SK-N-SH (cell line): ENCODE measurements around the gene SEH1L. TPM values are rescaled to one million over a fixed set of nuclear protein-coding genes. Genes with fewer than 3 reads are reported as not detected.

Source experiments
- CTCF ChIA-PET: fragments of 300-600, 350-600 bp; formaldehyde crosslinking; extraction: SDS; loops from one replicate; lab custom pipeline; 2021; lab: Yijun Ruan, JAX
- POLR2A ChIA-PET: fragments of 350-600 bp; sonication (Branson Sonifier 250); formaldehyde crosslinking; extraction: SDS; loops from one replicate; lab custom pipeline; 2020; ENCODE audit warnings: antibody characterized with exemption, inconsistent platforms; lab: Yijun Ruan, JAX
- DNase-seq: peaks from one replicate; pipeline ENCODE4 v3.0.0; 2012
- H2AFZ ChIP-seq: fragments of 200-600 bp; sonication (generic); 2 replicates; pipeline ENCODE4 v1.8.1; 2016; ENCODE audit warnings: antibody characterized with exemption, mild to moderate bottlenecking, low read depth
- H3F3A ChIP-seq: fragments of 200-600 bp; sonication (generic); replicated peaks from 2 replicates; pipeline ENCODE3; 2016; ENCODE audit warnings: antibody characterized with exemption, mild to moderate bottlenecking; ENCODE audit not compliant: insufficient read depth
- H3K27ac ChIP-seq, 2 experiments: fragments of 200-500 bp in 1 of 2; fragments of 200-600 bp in 1 of 2; sonication (Bioruptor generic) in 1 of 2; sonication (generic), shearing (Covaris generic) in 1 of 2; 2 replicates each; pipeline versions ENCODE4 v1.5.1 to v1.6.1; 2014 to 2016; ENCODE audit warnings: low read depth in 2 of 2, inconsistent platforms in 1 of 2, low read length in 1 of 2, mild to moderate bottlenecking in 1 of 2, mixed read lengths in 1 of 2
- H3K27me3 ChIP-seq: fragments of 200-600 bp; sonication (generic), shearing (Covaris generic); 2 replicates; pipeline ENCODE4 v1.6.1; 2016; ENCODE audit warnings: mixed run types; ENCODE audit not compliant: insufficient read depth
- H3K36me3 ChIP-seq, 2 experiments: fragments of 200-500 bp in 1 of 2; fragments of 200-600 bp in 1 of 2; sonication (Bioruptor generic) in 1 of 2; sonication (generic) in 1 of 2; replicated peaks in 1 of 2; 2 replicates each; pipeline versions ENCODE3 to v1.5.1; 2014 to 2016; ENCODE audit warnings: low read length in 1 of 2, mild to moderate bottlenecking in 1 of 2; ENCODE audit not compliant: insufficient read depth in 2 of 2, control insufficient read depth in 1 of 2
- H3K4me1 ChIP-seq, 2 experiments: fragments of 200-500 bp in 1 of 2; fragments of 200-600 bp in 1 of 2; sonication (Bioruptor generic) in 1 of 2; sonication (generic), shearing (Covaris generic) in 1 of 2; 2 replicates each; pipeline versions ENCODE4 v1.5.1 to v1.6.1; 2014 to 2016; ENCODE audit warnings: low read depth in 1 of 2, low read length in 1 of 2, mixed run types in 1 of 2; ENCODE audit not compliant: insufficient read depth in 2 of 2, control insufficient read depth in 1 of 2
- H3K4me2 ChIP-seq: fragments of 200-600 bp; sonication (generic), shearing (Covaris generic); 2 replicates; pipeline ENCODE4 v1.6.1; 2017; ENCODE audit warnings: mixed run types
- H3K4me3 ChIP-seq, 2 experiments: fragments of 200-500 bp in 1 of 2; fragments of 200-600 bp in 1 of 2; sonication (Bioruptor generic) in 1 of 2; sonication (generic), shearing (Covaris generic) in 1 of 2; 2 replicates each; pipeline versions ENCODE4 v1.5.1 to v1.8.1; 2014 to 2016; ENCODE audit warnings: low read depth in 2 of 2, inconsistent platforms in 1 of 2, low read length in 1 of 2, mild to moderate bottlenecking in 1 of 2, mixed read lengths in 1 of 2, moderate library complexity in 1 of 2
- H3K79me2 ChIP-seq: fragments of 200-600 bp; sonication (generic); 2 replicates; pipeline ENCODE4 v1.8.1; 2017; ENCODE audit warnings: mild to moderate bottlenecking; ENCODE audit not compliant: insufficient read depth
- H3K9ac ChIP-seq: fragments of 200-600 bp; sonication (generic); 2 replicates; pipeline ENCODE4 v1.6.1; 2017; ENCODE audit warnings: mixed run types
- H3K9me2 ChIP-seq: fragments of 200-600 bp; sonication (generic); 2 replicates; pipeline ENCODE4 v1.6.1; 2017; ENCODE audit warnings: mixed run types
- H3K9me3 ChIP-seq: fragments of 200-600 bp; sonication (generic); 2 replicates; pipeline ENCODE4 v1.6.1; 2017; ENCODE audit warnings: mixed run types, mild to moderate bottlenecking, moderate library complexity
- H4K20me1 ChIP-seq: fragments of 200-600 bp; sonication (generic); 2 replicates; pipeline ENCODE4 v1.6.1; 2017; ENCODE audit warnings: mild to moderate bottlenecking, mixed run types; ENCODE audit not compliant: insufficient read depth
- CHD2 ChIP-seq: fragments of 150-350 bp; IDR thresholded peaks from 2 replicates; pipeline ENCODE4 v1.6.1; 2018; ENCODE audit warnings: low read length; ENCODE audit not compliant: partially characterized antibody
- EZH2phosphoT487 ChIP-seq: fragments of 200-600 bp; sonication (generic); IDR thresholded peaks from 2 replicates; pipeline ENCODE4 v1.6.1; 2017; ENCODE audit warnings: low read depth, mixed run types, mild to moderate bottlenecking, antibody characterized with exemption, moderate library complexity, borderline replicate concordance
- FOSL2 ChIP-seq: IDR thresholded peaks from 2 replicates; pipeline ENCODE4 v1.4.0; 2012; ENCODE audit warnings: low read depth, mild to moderate bottlenecking, moderate library complexity, borderline replicate concordance
- FOXJ3 ChIP-seq: sonication (generic); formaldehyde crosslinking; IDR thresholded peaks from 2 replicates; pipeline ENCODE4 v1.5.1; 2020; ENCODE audit warnings: mild to moderate bottlenecking, missing genetic modification reagents
- FOXM1 ChIP-seq: IDR thresholded peaks from 2 replicates; pipeline ENCODE4 v1.4.0; 2012; ENCODE audit warnings: low read depth, mild to moderate bottlenecking
- GABPA ChIP-seq: IDR thresholded peaks from 2 replicates; pipeline ENCODE4 v1.4.0; 2012; ENCODE audit warnings: low read depth, mild to moderate bottlenecking
- GATA2 ChIP-seq: sonication (generic); formaldehyde crosslinking; IDR thresholded peaks from 2 replicates; pipeline ENCODE4 v1.5.0; 2020; ENCODE audit warnings: mild to moderate bottlenecking, missing genetic modification reagents
- MXI1 ChIP-seq: IDR thresholded peaks from 2 replicates; pipeline ENCODE4 v1.6.1; 2012; ENCODE audit warnings: mild to moderate bottlenecking, low read depth, low read length, improper control_type of control experiment
- NFIC ChIP-seq: IDR thresholded peaks from 2 replicates; pipeline ENCODE4 v1.4.0; 2012; ENCODE audit warnings: borderline replicate concordance
- POLR2AphosphoS5 ChIP-seq: IDR thresholded peaks from 2 replicates; pipeline ENCODE4 v1.6.1; 2012; ENCODE audit warnings: low read depth, low read length
- RCOR1 ChIP-seq: fragments of 150-350 bp; IDR thresholded peaks from 2 replicates; pipeline ENCODE4 v1.6.1; 2017; ENCODE audit warnings: antibody characterized with exemption, low read length
- RFX5 ChIP-seq: IDR thresholded peaks from 2 replicates; pipeline ENCODE4 v1.6.1; 2012; ENCODE audit warnings: mild to moderate bottlenecking, improper control_type of control experiment, low read length
- SIN3A ChIP-seq: IDR thresholded peaks from 2 replicates; pipeline ENCODE4 v1.6.1; 2012; ENCODE audit warnings: low read depth, mild to moderate bottlenecking, low read length, moderate library complexity, borderline replicate concordance
- SMC3 ChIP-seq: IDR thresholded peaks from 2 replicates; pipeline ENCODE4 v1.6.1; 2012; ENCODE audit warnings: low read depth, low read length, improper control_type of control experiment
- YY1 ChIP-seq: IDR thresholded peaks from 2 replicates; pipeline ENCODE4 v1.4.0; 2012; ENCODE audit warnings: low read depth, mild to moderate bottlenecking
- WGBS: methylation state at CpG from one replicate; pipeline ENCODE4 v1.1.6; 2017; ENCODE audit warnings: low lambda C conversion rate; 5-methylcytosine and 5-hydroxymethylcytosine counted together
- polyA plus RNA-seq, 3 experiments: library from polyadenylated mRNA; depleted of rRNA; stranded (reverse); fragments of >200 nt; gene quantifications; 2 replicates each; pipeline ENCODE4 v1.2.3, GENCODE V29; 2012
- TF ChIP-seq, protein P1 (sequence below): IDR thresholded peaks from 2 replicates; pipeline ENCODE4 v1.4.0; 2012; ENCODE audit warnings: low read depth, borderline replicate concordance
- TF ChIP-seq, protein P2 (sequence below): IDR thresholded peaks from 2 replicates; pipeline ENCODE4; 2012
- TF ChIP-seq, protein P3 (sequence below): IDR thresholded peaks from 2 replicates; pipeline ENCODE4 v1.4.0; 2012; ENCODE audit warnings: low read depth
- TF ChIP-seq, protein P4 (sequence below): IDR thresholded peaks from 2 replicates; pipeline ENCODE4 v1.4.0; 2012; ENCODE audit warnings: low read depth, borderline replicate concordance
- TF ChIP-seq, protein P5 (sequence below): fragments of 150-350 bp; IDR thresholded peaks from 2 replicates; pipeline ENCODE4 v1.6.1; 2017; ENCODE audit warnings: antibody characterized with exemption, low read length, low read depth, borderline replicate concordance
- TF ChIP-seq, protein P6 (sequence below): fragments of 200-600 bp; sonication (generic); IDR thresholded peaks from 2 replicates; pipeline ENCODE4 v1.6.1; 2017; ENCODE audit warnings: antibody characterized with exemption, mild to moderate bottlenecking, moderate library complexity

SEH1L gene
- polyA plus RNA-seq, 1 of the 3 experiments (the other 2 are of a cell fraction): 29.8 TPM

DNA sequence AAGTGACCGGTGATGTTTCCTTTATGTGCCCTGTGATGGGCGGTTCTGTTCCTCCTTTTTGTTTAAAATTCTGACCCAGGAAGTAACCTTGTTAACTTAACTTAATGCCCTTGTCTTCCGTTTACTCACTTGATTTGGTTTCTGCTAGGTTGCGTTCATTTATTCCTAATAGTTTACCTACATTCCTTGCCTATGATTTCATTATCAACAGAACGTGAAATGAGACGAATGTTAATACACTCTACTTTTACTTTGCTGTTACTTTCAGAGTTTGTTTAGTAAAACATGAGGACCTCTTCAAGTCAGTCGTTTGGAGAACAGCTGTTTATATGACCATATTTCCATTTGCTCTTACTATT, 44.0 kb downstream of the SEH1L start:
- TF ChIP-seq GABPA: peak; percentile 31; the same call in 1 of the 2 replicates
- no peak for TF ChIP-seq RFX5
- TF ChIP-seq, protein P1, sequence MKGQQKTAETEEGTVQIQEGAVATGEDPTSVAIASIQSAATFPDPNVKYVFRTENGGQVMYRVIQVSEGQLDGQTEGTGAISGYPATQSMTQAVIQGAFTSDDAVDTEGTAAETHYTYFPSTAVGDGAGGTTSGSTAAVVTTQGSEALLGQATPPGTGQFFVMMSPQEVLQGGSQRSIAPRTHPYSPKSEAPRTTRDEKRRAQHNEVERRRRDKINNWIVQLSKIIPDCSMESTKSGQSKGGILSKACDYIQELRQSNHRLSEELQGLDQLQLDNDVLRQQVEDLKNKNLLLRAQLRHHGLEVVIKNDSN: no peak
- no peak for TF ChIP-seq SMC3
- Histone ChIP-seq H3K4me2 (peak overlapping the region; percentile 74), H3F3A (peaks cover 13% of the 10 kb centered on the region), H3K9me2 (no peaks in the 10 kb centered on the region), H3K9me3 (no peaks in the 10 kb centered on the region), H3K36me3 (peaks cover 4 to 9% of the 10 kb centered on the region in 2 experiments), H3K4me1 (peaks cover 4 to 22% of the 10 kb centered on the region in 2 experiments; a peak in 3 of 4 replicates), H3K79me2 (peaks cover 53% of the 10 kb centered on the region), H3K27ac (peak overlapping the region; percentile 80 to 92), H4K20me1 (peaks cover 9% of the 10 kb centered on the region; the same call in 1 of the 2 replicates), H3K27me3 (no peaks in the 10 kb centered on the region), H3K9ac (peak overlapping the region; percentile 78), H2AFZ (peak overlapping the region; percentile 86), H3K4me3 (peak overlapping the region; percentile 86 to 94)
- CTCF ChIA-PET: no interaction called here
- no peak for DNase-seq
- WGBS: under 1% methylated on average over 7 of the region's 7 CpGs
- POLR2A ChIA-PET: interaction anchor here (0.5 kb wide), 1 partner anchor 17 kb away, joined by 4 read pairs; no protein-coding TSS in a partner anchor

DNA sequence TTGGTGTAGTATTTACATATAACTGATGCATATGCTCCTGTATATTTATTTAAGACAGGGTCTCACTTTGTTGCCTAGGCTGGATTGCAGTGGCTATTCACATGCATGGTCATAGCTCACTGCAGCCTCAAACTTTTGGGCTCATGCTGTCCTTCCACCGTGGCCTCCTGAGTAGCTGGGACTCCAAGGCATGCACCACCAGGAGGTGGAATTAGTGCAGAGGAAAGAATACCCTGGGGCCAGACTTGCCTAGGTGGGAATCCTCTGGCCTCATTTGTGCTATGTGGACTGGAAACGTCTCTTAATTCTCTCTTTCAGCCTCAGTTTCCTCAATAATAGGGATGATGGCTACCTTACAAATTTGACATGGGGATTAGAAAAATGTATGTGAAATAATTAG, 45.6 kb downstream of the SEH1L start:
- H3K9ac ChIP-seq: no peak overlapping the region
- H3K4me2 ChIP-seq: 0 out of 2 replicates have a peak overlapping the region, but pooled peaks have one; percentile 74
- no peaks in the 10 kb centered on the region for H3K9me2 ChIP-seq
- H3K27me3 ChIP-seq: no peaks in the 10 kb centered on the region
- H3K4me3 ChIP-seq: no peak overlapping the region
- no peak overlapping the region for H3K27ac ChIP-seq
- no peaks in the 10 kb centered on the region for H3K9me3 ChIP-seq
- H3K79me2 ChIP-seq: peaks cover 69% of the 10 kb centered on the region
- H3K36me3 ChIP-seq: no peaks in the 10 kb centered on the region
- H2AFZ ChIP-seq: no peak overlapping the region
- ChIA-PET POLR2A (no interaction called here), CTCF (no interaction called here)
- peaks cover 13% of the 10 kb centered on the region; the same call in 1 of the 2 replicates for H4K20me1 ChIP-seq
- no peak for DNase-seq
- 82% methylated on average over 2 of the region's 2 CpGs for WGBS
- peaks cover 4 to 26% of the 10 kb centered on the region in 2 experiments; a peak in 3 of 4 replicates for H3K4me1 ChIP-seq
- H3F3A ChIP-seq: peaks cover 8% of the 10 kb centered on the region
- TF ChIP-seq, protein P2, sequence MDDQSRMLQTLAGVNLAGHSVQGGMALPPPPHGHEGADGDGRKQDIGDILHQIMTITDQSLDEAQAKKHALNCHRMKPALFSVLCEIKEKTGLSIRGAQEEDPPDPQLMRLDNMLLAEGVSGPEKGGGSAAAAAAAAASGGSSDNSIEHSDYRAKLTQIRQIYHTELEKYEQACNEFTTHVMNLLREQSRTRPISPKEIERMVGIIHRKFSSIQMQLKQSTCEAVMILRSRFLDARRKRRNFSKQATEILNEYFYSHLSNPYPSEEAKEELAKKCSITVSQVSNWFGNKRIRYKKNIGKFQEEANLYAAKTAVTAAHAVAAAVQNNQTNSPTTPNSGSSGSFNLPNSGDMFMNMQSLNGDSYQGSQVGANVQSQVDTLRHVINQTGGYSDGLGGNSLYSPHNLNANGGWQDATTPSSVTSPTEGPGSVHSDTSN: no peak
- no peak for TF ChIP-seq FOXM1
- TF ChIP-seq FOSL2: no peak
- no peak for TF ChIP-seq EZH2phosphoT487
- TF ChIP-seq, protein P1: no peak
- no peak for TF ChIP-seq GATA2 (CRISPR knock-in tag)
- TF ChIP-seq, protein P3, sequence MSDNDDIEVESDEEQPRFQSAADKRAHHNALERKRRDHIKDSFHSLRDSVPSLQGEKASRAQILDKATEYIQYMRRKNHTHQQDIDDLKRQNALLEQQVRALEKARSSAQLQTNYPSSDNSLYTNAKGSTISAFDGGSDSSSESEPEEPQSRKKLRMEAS: no peak
- TF ChIP-seq SMC3: no peak
- TF ChIP-seq CHD2: no peak
- no peak for TF ChIP-seq MXI1
- TF ChIP-seq FOXJ3 (CRISPR knock-in tag): no peak
- TF ChIP-seq, protein P4, sequence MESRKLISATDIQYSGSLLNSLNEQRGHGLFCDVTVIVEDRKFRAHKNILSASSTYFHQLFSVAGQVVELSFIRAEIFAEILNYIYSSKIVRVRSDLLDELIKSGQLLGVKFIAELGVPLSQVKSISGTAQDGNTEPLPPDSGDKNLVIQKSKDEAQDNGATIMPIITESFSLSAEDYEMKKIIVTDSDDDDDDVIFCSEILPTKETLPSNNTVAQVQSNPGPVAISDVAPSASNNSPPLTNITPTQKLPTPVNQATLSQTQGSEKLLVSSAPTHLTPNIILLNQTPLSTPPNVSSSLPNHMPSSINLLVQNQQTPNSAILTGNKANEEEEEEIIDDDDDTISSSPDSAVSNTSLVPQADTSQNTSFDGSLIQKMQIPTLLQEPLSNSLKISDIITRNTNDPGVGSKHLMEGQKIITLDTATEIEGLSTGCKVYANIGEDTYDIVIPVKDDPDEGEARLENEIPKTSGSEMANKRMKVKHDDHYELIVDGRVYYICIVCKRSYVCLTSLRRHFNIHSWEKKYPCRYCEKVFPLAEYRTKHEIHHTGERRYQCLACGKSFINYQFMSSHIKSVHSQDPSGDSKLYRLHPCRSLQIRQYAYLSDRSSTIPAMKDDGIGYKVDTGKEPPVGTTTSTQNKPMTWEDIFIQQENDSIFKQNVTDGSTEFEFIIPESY: no peak
- no peak for TF ChIP-seq POLR2AphosphoS5
- TF ChIP-seq, protein P5, sequence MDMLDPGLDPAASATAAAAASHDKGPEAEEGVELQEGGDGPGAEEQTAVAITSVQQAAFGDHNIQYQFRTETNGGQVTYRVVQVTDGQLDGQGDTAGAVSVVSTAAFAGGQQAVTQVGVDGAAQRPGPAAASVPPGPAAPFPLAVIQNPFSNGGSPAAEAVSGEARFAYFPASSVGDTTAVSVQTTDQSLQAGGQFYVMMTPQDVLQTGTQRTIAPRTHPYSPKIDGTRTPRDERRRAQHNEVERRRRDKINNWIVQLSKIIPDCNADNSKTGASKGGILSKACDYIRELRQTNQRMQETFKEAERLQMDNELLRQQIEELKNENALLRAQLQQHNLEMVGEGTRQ: no peak
- TF ChIP-seq RCOR1: no peak
- TF ChIP-seq, protein P6, sequence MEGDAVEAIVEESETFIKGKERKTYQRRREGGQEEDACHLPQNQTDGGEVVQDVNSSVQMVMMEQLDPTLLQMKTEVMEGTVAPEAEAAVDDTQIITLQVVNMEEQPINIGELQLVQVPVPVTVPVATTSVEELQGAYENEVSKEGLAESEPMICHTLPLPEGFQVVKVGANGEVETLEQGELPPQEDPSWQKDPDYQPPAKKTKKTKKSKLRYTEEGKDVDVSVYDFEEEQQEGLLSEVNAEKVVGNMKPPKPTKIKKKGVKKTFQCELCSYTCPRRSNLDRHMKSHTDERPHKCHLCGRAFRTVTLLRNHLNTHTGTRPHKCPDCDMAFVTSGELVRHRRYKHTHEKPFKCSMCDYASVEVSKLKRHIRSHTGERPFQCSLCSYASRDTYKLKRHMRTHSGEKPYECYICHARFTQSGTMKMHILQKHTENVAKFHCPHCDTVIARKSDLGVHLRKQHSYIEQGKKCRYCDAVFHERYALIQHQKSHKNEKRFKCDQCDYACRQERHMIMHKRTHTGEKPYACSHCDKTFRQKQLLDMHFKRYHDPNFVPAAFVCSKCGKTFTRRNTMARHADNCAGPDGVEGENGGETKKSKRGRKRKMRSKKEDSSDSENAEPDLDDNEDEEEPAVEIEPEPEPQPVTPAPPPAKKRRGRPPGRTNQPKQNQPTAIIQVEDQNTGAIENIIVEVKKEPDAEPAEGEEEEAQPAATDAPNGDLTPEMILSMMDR: no peak
- no peak for TF ChIP-seq SIN3A
- TF ChIP-seq NFIC: no peak
- TF ChIP-seq YY1: no peak
